HG03442 (cell line): ENCODE results near the gene GFOD2.
"Not testable (repeated sequence)": the region's sequence is repeated elsewhere in the genome, so short reads cannot be mapped to it uniquely, and the experiment has no call there.

Experiments used
- ATAC-seq: cut with Tn5 transposase; IDR thresholded peaks from one replicate; pipeline ENCODE4 v1.9.1; 2021; ENCODE audit warnings: mild to moderate bottlenecking, moderate library complexity; ENCODE audit not compliant: unreplicated experiment

Gene GFOD2

DNA sequence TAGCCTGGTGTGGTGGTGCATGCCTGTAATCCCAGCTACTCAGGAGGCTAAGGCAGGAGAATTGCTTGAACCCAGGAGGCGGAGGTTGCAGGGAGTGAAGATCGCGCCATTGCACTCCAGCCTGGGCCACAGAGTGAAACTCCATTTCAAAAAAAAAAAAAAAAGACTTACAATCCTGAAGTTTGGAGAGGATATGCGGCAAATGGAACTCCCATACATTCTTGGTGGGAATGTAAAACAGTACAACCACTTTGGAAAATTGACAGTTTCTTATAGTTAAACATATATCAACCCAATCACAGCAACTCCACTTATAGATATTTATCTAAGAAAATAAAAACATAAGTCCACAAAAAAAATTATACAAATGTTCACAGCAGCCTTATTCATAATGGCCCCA lies 11.9 kb downstream of the GFOD2 start:
- ATAC-seq: no peak

DNA sequence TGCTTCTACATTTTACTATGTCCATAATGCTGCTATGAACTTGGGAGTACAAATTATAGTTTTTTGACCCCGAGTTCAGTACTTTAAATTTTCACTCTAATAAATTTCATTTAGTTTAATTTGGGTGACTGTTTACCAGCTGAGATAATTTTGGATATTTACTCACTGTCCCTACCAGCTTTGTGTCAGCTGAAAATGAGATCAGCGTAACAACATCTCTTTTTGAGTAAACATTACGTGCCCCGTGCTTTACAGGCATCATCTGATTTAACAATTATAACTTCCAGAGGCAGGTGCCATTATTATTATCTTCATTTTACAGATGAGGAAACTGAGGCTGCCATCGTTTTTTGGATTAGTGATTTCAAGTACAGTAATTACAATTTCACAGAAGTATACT lies 15.0 kb downstream of the GFOD2 start:
- ATAC-seq: no peak

DNA sequence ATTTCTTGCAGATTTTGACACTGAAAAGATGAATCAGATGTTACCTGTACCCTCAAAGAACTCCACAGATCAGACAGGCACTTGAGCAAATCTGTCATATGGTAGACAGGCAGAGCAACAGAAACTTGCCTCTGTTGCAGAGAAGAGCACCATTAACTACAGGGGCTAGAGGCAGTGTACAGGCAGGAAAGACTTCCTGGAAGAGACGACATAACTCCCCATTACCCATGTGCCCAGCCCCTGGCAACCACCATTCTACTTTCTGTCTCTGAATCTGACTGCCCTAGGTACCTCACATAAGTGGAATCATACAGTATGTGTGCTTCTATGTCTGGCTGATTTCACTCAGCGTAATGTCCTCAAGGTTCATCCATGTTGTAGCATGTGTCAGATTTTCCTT lies 15.5 kb downstream of the GFOD2 start:
- ATAC-seq: no peak

DNA sequence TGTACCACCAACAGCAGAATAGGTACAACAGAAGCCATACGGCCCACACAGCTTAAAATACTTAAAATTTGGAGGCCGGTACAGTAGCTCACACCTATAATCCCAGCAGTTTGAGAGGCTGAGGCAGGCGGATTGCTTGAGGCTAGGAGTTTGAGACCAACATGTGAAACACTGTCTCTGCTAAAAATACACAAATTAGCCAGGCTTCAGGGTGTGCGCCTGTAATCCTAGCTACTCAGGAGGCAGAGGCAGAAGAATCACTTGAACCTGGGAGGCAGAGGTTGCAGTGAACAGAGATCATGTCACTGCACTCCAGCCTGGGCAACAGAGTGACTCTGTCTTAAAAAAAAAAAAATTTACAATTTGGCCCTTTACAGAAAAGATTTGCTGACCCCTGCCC lies 17.0 kb downstream of the GFOD2 start:
- no peak for ATAC-seq

DNA sequence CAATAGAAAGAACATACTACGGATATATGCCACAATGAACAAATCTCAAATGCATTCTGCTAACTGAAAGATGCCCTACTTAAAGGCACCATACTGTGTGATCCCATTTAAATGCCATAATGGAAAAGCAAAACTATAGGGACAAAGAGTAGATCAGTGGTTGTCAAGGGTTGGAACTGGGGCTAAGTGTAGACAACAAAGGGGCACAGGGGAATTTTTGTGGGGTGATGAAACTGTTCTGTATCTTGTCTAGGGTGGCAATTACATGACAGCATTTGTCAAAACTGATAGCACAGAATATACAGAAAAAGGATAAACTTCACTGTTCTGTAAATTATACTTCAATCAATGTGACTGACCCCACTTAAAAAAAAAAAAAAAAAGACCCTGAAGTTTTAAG lies 17.7 kb downstream of the GFOD2 start:
- ATAC-seq: no peak

DNA sequence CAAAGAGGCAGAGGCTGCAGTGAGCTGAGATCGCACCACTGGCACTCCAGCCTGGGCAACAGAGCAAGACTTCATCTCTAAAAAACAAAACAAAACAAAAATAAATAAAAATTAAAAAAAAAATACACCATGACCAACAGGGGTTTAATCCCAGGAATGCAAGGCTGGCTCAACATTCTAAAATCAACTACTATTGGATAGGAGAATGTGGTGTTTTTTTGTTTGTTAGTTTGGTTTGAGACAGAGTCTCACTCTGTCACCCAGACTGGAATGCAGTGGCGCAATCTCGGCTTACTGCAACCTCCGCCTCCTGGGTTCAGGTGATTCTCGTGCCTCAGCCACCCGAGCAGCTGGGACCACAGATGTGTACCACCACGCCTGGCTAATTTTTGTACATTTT lies 19.9 kb downstream of the GFOD2 start:
- ATAC-seq: no peak

DNA sequence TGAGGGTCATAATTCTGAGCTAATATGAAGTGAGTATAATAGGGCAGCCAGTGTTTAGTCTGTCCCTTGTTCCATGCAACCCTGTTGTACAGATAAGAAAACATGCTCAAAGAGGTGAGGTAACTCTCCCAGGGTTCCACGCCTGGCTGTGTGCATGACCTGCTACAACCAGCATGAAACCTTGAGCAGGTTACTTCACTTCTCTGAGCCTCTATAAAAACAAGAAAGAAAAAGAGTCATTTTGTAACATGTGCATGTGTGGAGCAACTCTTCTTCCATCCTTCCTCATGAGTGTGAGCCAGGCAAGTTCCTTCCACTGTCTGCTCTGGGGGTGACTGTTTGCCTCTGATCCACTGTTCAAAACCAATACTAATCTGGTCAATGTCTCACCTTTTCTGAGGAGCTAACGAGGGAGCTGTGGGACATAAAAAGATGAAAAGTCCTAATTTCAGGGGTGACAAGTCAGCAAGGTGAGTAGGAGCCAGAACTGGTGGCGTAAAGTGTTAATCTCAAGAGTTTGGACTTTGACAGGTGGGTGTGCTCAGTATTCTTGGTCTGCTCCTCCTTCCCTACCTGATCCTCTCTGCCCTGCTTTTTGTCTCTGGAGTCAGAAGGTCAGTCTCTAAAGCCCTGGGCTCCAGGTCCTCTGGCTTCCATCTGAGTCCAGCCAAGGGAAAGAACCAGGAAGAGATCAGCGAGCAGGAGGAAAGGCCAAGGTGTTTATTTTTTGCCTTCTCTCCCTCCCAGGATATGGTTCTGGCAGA lies 21.5 kb downstream of the GFOD2 start:
- ATAC-seq: no peak

DNA sequence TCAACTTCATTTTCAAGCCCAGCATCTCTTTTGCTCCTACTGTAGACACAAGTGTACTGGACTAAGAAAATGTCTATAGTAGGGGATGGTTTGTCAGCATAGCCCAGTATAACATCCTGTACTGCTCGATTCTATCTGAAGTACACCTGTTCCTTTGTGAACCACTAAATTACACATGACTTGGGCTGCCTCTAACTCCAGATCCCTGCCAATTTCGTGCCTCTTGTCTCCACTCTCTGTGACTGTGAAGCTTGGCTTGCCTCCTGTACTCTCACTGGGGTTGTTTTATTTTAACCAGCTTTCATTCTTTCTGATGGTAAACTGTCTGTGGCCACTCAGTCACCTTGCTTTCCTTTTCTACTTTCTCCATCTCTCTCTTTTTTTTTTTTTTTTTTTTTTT lies 24.5 kb downstream of the GFOD2 start:
- ATAC-seq: no peak

DNA sequence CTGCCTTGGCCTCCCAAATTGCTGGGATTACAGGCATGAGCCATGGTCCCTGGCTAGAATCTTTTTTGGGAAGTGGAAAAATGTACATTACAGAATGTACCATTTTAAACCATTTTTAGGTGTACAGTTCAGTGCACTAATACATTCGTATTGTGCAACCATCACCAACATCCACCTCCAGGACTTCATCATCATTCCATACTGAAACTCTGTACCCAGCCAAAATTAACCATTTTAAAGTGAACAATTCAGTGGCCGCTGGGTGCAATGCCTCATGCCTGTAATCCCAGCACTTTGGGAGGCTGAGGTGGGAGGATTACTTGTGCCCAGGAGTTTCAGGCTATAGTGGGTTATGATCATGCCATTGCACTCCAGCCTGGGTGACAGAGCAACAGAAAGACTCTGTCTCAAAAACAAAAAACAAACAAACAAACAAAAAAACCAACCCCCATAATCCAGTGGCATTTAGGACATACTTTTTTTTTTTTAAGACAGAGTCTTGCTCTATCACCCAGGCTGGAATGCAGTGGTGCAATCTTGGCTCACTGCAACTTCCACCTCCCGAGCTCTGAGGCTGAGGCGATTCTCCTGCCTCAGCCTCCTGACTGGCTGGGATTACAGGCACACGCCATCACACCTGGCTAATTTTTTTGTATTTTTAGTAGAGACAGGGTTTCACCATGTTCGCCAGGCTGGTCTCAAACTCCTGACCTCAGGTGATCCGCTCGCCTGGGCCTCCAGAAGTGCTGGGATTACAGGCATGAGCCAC lies 25.4 kb downstream of the GFOD2 start:
- ATAC-seq: not testable (repeated sequence)

DNA sequence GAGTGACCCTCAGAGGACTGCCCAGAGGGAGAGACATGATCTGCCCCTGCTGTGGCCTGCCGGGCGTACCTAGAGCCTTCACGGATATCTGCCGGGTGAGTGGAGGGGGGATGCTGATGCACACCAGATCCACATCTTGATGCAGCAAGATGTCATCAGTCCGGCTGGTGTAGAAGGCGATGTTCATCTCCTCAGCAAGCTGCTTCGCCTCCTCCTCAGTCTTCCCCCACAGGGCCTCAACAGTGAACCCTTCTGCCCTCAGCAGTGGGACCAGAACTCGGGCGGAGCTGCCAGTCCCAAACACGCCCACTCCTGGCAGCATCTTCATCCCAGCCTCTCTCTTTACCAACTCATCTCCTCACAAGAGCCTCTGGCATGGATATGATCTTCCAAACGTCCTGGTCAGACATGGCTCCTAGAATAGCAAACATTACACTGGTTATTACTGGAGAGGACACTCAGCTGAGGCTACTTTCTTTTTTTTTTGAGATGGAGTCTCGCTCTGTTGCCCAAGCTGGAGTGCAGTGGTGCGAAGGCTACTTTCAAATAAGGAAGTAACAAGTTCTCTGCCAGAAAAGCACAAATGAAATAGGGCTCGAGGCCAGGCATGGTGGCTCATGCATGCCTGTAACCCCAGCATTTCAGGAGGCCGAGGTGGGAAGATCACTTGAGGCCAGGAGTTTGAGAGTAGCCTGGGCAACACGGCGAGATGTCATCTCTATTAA lies 33.6 kb downstream of the GFOD2 start:
- no peak for ATAC-seq

DNA sequence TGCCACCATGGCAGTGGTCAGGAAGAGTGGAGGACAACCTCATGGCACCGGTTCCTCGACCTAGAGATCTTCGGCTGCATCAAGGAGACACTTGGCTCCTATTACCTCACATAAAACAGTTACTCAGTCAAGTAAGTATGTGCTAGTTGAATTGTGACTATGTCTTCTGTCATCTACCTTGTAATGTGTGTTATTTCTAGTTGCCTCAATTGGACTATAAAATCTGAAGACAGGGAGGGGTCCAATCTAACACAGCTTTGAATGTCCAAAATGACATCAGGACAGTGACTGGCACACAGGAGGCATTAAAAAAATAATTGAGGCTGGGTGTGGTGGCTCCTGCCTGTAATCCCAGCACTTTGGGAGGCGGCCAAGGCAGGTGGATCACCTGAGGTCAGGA lies 35.3 kb downstream of the GFOD2 start:
- ATAC-seq: no peak

DNA sequence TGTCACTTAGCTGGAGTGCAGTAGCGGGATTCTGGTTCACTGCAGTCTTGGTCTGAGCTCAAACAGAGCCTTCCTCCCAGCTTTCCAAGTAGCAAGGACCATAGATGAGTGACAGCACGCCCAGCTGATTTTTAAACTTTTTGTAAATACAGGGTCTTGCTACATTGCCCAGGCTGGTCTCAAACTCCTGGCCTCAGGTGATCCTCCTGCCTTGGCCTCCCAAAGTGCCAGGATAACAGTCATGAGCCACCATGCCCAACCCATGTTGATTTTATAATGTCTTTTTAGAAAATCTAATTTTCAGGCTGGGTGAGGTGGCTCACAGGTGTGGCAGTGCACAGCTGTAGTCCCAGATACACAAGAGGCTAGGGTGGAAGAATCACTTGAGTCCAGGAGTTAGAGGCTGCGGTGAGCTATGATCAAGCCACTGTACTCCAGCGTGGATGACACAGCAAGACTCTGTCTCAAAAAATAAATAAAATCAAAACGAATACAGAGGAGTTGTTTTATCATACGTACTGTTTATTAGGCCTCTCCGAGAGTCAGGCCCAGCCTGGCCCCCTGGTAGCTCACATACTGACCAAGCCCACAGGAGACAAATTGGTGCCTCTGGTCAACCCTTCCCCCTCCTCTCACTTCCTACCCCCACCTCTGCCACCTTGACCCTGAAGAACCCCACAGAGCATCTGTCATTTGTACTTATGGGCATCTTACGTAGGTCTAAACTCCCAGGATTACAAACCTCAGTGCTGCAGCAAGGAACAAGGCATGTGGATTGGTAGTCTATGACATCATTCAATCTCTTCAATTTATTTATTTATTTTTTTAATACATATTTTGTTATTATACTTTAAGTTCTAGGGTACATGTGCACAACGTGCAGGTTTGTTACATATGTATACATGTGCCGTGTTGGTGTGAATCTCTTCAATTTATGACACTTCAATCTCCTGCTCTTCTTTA lies 38.9 kb downstream of the GFOD2 start:
- no peak for ATAC-seq

DNA sequence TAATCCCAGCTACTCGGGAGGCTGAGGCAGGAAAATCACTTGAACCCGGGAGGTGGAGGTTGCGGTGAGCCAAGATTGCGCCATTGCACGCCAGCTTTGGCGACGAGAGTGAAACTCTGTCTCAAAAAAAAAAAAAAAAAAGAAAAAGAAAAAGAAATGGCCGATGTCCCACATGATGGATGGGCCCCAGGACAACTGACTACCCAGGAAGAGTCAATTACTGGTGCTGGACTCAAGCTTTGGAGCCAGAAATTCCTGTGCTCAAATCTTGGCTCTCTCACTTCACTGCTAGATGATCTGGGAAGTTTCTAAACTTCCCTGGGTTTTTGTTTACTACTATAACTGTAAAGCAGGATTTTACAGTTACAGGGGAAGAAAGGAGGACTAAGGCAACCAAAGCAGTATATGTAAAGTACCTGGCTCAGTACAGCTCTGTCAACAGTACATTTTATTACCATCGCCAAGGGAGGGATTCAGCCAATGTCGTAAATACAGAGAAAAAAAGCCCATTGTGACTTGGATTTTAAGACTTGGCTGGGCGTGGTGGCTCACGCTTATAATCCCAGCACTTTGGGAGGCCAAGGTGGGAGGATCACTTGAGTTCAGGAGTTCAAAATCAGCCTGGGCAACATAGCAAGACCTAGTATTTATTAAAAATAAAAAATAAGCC lies 40.6 kb downstream of the GFOD2 start:
- no peak for ATAC-seq

DNA sequence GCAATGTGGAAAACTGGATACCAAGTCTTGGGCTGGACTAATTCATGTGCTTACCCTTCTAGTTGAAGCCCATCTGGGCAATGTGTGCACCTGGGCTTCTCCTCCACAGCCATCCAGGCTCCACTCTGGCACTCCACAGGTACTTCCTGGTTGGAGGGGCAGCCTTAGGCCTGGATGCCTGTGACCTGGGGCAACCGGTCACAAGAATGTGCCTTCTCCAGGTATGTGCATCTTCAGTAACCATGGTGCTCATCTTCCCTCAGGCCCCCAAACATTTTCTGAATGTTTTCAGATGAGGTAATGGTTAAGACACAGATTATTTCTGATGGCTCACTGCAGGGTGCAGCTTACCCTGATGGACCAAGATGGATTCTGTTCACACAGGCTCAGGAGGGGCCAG lies 41.4 kb downstream of the GFOD2 start:
- ATAC-seq: no peak

DNA sequence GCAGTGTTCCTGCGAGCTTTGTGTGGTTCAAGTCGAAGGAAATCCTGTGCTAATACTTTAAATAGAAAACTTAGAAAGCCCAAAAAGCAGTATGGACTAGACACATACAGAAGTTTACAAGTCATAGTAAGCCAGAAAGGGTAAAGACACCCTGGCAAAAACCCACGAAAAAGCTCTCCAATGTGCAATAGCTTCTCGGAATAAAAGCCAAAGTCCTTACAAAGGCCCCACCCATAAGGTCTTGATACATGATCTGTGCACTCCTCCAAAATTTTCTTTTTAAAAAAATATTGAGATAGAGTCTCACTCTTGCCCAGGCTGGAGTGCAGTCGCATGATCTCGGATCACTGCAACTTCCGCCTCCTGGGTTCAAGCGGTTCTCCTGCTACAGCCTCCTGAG lies 42.2 kb downstream of the GFOD2 start:
- no peak for ATAC-seq

DNA sequence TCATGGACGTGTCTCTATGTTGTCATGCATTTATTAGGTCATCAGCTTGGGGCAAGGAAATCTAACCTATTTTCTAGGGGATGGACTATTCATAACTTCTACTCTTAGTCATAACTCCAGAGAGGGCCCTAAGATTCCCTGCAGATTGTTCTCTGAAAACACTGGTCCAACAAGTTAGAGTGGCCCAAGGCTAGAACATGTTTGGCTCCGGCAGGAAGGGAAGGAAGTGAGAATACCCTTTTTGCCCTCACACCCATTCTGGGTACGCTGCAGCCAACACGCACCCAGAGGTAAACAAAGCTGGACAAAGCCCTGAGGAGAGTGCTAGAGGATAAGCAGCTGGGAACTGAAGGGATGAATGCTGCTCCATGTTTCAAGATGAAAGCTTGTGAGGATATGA lies 42.6 kb downstream of the GFOD2 start:
- no peak for ATAC-seq

DNA sequence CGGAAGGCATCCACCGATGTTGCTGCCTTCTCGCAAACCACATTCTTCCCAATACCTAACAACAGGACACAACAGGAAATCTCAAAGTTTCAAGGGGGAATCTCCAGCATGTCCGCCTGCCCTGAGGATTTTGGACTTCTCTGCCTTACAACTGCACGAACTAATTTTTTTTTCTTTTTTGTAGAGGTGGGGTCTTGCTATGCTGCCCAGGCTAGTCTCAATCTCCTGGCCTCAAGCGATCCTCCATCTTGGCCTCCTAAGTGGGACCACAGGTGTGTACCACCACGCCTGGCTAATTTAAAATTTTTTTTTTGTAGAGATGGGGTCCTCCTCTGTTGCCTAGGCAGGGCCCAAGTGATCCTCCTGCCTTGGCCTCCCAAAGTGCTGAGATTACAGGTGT lies 43.1 kb downstream of the GFOD2 start:
- no peak for ATAC-seq

DNA sequence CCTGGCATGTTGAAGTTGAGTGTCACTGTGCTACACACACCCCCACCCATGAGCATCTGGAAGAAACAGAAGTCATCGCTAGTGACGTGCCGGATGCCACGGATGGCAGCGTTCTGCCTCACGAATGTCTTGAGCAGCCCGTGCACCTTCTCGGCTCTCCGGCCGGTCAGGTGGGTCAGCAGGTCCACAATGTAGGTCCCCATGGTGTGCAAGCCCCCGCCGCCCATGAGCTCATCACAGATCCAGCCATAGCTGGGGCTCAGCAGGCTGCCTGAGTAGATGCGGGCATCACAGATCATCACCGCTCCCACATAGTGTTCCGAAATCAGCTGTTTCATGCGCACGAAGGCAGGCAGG lies 43.6 kb downstream of the GFOD2 start:
- no peak for ATAC-seq

DNA sequence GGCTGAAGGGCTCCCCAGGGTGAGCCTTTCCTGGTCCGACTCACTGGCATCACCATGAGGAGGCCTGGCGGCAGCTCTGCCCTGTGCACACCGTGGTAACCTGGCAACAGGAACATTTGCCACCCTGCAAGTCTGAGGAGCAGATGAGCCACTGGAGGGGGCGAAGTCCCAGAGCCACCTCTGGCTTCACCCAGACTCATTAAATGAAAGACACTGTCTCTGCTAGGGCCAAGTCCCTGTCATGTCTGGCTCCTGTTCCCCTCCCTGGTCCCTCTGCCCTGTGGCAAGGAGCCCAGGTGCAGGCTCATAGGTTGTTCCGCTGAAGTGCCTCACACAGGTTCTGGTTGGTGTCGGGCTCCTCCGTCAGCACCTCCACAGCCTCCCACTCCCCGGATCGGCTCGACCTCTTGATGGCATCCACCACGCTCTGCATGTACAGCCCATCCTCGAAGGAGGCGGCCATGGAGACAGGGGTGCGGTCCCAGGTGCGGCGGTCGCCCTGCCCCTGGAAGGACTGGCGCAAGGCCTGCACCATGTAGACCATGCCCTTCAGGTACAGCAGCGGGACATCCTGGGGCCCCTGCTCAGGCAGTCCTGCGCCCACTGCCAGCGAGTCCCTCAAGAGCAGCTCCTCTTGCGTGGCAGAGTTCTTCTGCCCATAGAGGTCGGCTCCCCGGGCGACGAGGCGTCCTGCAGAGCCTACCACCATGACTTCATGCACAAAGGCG lies 44.1 kb downstream of the GFOD2 start:
- ATAC-seq: no peak
